Measurements from ENCODE around the gene GJB4.

The GJB4 gene

GRCh38 chr1:34792424-34792823 lies 32.9 kb downstream of the GJB4 start:
- H3K4me2 ChIP-seq (ENCODE audit: low read length): no peak overlapping the region
- H3K9me2 ChIP-seq (replicated peaks; ENCODE audit: control insufficient read depth, low read length): no peaks in the 10 kb centered on the region
- H3K27ac ChIP-seq (ENCODE audit: low read depth, low read length): no peak overlapping the region
- no peak overlapping the region for H3K4me3 ChIP-seq (ENCODE audit: low read length)
- H3K79me2 ChIP-seq (ENCODE audit: control insufficient read depth, low read length): no peaks in the 10 kb centered on the region
- H4K20me1 ChIP-seq (ENCODE audit: control insufficient read depth, insufficient read depth, low read depth, low read length): no peaks in the 10 kb centered on the region
- H3K4me1 ChIP-seq (ENCODE audit: control insufficient read depth, low read length): no peaks in the 10 kb centered on the region
- H3K9me3 ChIP-seq (ENCODE audit: control insufficient read depth, insufficient read depth, low read length): no peaks in the 10 kb centered on the region
- no peaks in the 10 kb centered on the region for H3F3A ChIP-seq (ENCODE audit: control insufficient read depth, insufficient read depth)
- no peaks in the 10 kb centered on the region for H3K36me3 ChIP-seq (ENCODE audit: control insufficient read depth, low read length)
- peaks cover 15% of the 10 kb centered on the region; the same call in 1 of the 2 replicates for H3K27me3 ChIP-seq (ENCODE audit: control insufficient read depth, low read length)
- TF ChIP-seq CTCF (IDR thresholded peaks at IDR 0.05; ENCODE audit: low read depth, low read length, poor library complexity, severe bottlenecking) (no peak), EZH2phosphoT487 (IDR thresholded peaks at IDR 0.05; ENCODE audit: borderline replicate concordance, low read length) (no peak)

- H3K79me2 ChIP-seq (ENCODE audit: control insufficient read depth, low read length): no peaks in the 10 kb centered on the region
- H3K27ac ChIP-seq (ENCODE audit: low read depth, low read length): no peak within 1 kb of the TSS
- H3K9me3 ChIP-seq (ENCODE audit: control insufficient read depth, insufficient read depth, low read length): no peaks in the 10 kb centered on the region
- H3K4me3 ChIP-seq (ENCODE audit: low read length): no peak within 1 kb of the TSS
- H3K4me1 ChIP-seq (ENCODE audit: control insufficient read depth, low read length): no peaks in the 10 kb centered on the region
- no peaks in the 10 kb centered on the region for H3K9me2 ChIP-seq (replicated peaks; ENCODE audit: control insufficient read depth, low read length)
- no peaks in the 10 kb centered on the region for H3K36me3 ChIP-seq (ENCODE audit: control insufficient read depth, low read length)
- H4K20me1 ChIP-seq (ENCODE audit: control insufficient read depth, insufficient read depth, low read depth, low read length): no peaks in the 10 kb centered on the region
- peaks cover 15% of the 10 kb centered on the region; the same call in 1 of the 2 replicates for H3K27me3 ChIP-seq (ENCODE audit: control insufficient read depth, low read length)
- TF ChIP-seq EZH2phosphoT487 (IDR thresholded peaks at IDR 0.05; ENCODE audit: borderline replicate concordance, low read length): no peak
- H3K4me2 ChIP-seq (ENCODE audit: low read length): no peak within 1 kb of the TSS
- H3F3A ChIP-seq (ENCODE audit: control insufficient read depth, insufficient read depth): no peaks in the 10 kb centered on the region
These were observed 33.6 kb downstream of the GJB4 start, which contains the start of gene GJA4 for GRCh38 chr1:34792868-34793727. Gene GJA4 (plus strand): TSS chr1:34792999. CDS start chr1:34794214, 1,215 bp downstream.

- no peaks in the 10 kb centered on the region for H3K4me1 ChIP-seq (ENCODE audit: control insufficient read depth, low read length)
- no peaks in the 10 kb centered on the region for H4K20me1 ChIP-seq (ENCODE audit: control insufficient read depth, insufficient read depth, low read depth, low read length)
- no peaks in the 10 kb centered on the region for H3K36me3 ChIP-seq (ENCODE audit: control insufficient read depth, low read length)
- H3F3A ChIP-seq (ENCODE audit: control insufficient read depth, insufficient read depth): no peaks in the 10 kb centered on the region
- TF ChIP-seq CTCF (IDR thresholded peaks at IDR 0.05; ENCODE audit: low read depth, low read length, poor library complexity, severe bottlenecking): no peak
- no peaks in the 10 kb centered on the region for H3K79me2 ChIP-seq (ENCODE audit: control insufficient read depth, low read length)
- H3K27ac ChIP-seq (ENCODE audit: low read depth, low read length): no peak overlapping the region
- no peak overlapping the region for H3K4me2 ChIP-seq (ENCODE audit: low read length)
- H3K9me2 ChIP-seq (replicated peaks; ENCODE audit: control insufficient read depth, low read length): no peaks in the 10 kb centered on the region
- no peaks in the 10 kb centered on the region for H3K9me3 ChIP-seq (ENCODE audit: control insufficient read depth, insufficient read depth, low read length)
- peaks cover 15% of the 10 kb centered on the region; the same call in 1 of the 2 replicates for H3K27me3 ChIP-seq (ENCODE audit: control insufficient read depth, low read length)
- H3K4me3 ChIP-seq (ENCODE audit: low read length): no peak overlapping the region
These were observed 34.7 kb downstream of the GJB4 start for GRCh38 chr1:34794001-34794789.
